Measurements from ENCODE around the gene MICAL3. TPM values are rescaled to one million over a fixed set of nuclear protein-coding genes. Genes with fewer than 3 reads are reported as not detected.

MICAL3 gene
- total RNA-seq, 6 experiments from 2014 or later: 31.5 to 61.8 (median 48.2) TPM

DNA sequence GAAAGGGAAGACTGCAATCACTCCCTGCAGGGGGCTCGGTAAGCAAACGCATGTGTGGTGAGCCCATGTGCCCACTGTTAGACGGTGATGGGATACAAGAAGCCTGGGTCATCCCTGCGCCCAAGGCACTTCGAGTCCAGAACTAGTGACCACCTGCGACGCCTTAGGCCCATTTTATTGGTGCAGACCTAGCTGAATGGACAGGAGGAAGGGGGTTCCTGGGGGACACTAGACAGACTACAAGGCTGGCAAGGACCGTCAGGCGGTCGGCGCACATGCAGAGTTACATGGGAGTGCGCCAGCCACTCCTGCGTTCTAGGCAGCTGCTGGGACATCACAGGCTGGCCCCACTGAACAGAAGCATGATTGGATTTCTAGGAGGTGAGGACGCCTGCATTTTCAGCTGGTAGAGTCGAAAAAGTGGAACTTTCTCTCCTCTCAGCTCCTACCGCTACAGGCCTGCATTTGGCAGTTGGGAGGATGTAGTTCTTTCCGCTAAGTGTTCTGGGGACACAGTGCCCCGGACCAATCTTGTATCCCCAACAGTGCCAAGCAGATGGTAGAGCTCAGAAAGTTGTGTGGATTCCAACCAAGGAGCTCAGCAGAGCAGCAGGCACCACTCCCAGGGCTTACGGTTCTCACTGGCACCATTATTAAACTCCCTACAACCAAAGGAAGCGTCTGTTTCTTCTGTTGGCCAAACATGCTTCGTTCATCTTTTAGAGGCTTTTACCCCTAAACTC is 285.8 kb downstream of the MICAL3 start:
- Histone ChIP-seq H3K4me3 (no peak overlapping the region), H3K36me3 (peaks cover 0 to 37% (median 18%) of the 10 kb centered on the region in 4 donors), H3K27ac (no peak overlapping the region), H3K4me1 (peaks cover 0 to 3% (median under 1%) of the 10 kb centered on the region in 4 donors), H3K27me3 (no peaks in the 10 kb centered on the region), H3K9me3 (no peaks in the 10 kb centered on the region)
- ATAC-seq: no peak
- 91% methylated on average over 8 of the region's 21 CpGs for WGBS (ENCODE audit: insufficient coverage, low coverage, low lambda C conversion rate, missing lambda C conversion rate)
- DNase-seq: no peak
- TF ChIP-seq, protein P1, sequence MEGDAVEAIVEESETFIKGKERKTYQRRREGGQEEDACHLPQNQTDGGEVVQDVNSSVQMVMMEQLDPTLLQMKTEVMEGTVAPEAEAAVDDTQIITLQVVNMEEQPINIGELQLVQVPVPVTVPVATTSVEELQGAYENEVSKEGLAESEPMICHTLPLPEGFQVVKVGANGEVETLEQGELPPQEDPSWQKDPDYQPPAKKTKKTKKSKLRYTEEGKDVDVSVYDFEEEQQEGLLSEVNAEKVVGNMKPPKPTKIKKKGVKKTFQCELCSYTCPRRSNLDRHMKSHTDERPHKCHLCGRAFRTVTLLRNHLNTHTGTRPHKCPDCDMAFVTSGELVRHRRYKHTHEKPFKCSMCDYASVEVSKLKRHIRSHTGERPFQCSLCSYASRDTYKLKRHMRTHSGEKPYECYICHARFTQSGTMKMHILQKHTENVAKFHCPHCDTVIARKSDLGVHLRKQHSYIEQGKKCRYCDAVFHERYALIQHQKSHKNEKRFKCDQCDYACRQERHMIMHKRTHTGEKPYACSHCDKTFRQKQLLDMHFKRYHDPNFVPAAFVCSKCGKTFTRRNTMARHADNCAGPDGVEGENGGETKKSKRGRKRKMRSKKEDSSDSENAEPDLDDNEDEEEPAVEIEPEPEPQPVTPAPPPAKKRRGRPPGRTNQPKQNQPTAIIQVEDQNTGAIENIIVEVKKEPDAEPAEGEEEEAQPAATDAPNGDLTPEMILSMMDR (IDR thresholded peaks at IDR 0.05): no peak
- no peak for TF ChIP-seq POLR2A (IDR thresholded peaks at IDR 0.05)
- intact Hi-C loops (cut with DNase I): no loop called here

MicroRNAs within 50 kb of the gene (microRNA counts, 767-probe panel; counts per million panel counts)
- 237 counts per million for microRNA hsa-miR-648

Small RNA genes lying within 50 kb of the gene (microRNA-seq; reads per million reads assigned to microRNA genes)
- gene MIR3198-1: 0 reads per million in 2 donors
- 0 reads per million in 2 donors for gene MIR648

Small RNA genes lying within 50 kb of the gene (small RNA-seq; reads per million reads assigned to genes)
- 0 reads per million in 2 experiments for gene MIR3198-1
- 0 reads per million in 2 experiments for gene MIR648

Other genes starting within 250 kb of the MICAL3 start
- gene PEX26, start 53.4 kb upstream of the MICAL3 start, total RNA-seq: 10 to 100 TPM; 22.7 to 42.5 (median 25.0) TPM
- gene TUBA8, start 86.2 kb upstream of the MICAL3 start, total RNA-seq: 1 to 10 TPM in 4 of 6 experiments, under 1 TPM in 2; 0.58 to 4.8 (median 1.7) TPM
- 1 to 10 TPM; 3.2 to 8.9 (median 4.6) TPM for gene USP18, start 125.6 kb upstream of the MICAL3 start, total RNA-seq